Peyer's patch (tissue), 4 donors: ENCODE data around the gene UPF2. TPM values are rescaled to one million over a fixed set of nuclear protein-coding genes. Genes with fewer than 3 reads are reported as not detected.

Experiments
- DNase-seq, 3 donors: peaks; one replicate each; pipeline ENCODE4 v3.0.0-alpha.2; 2017 to 2019
- H3K27ac ChIP-seq, 4 donors: fragments of 200-600 bp; sonication (generic); one replicate each; pipeline ENCODE4 v1.5.1; 2016 to 2019
- H3K27me3 ChIP-seq, 2 donors: fragments of 200-600 bp; sonication (generic); one replicate each; pipeline ENCODE4 v1.5.1; 2019
- H3K36me3 ChIP-seq, 3 donors: fragments of 200-600 bp; sonication (generic); one replicate each; pipeline ENCODE4 v1.5.1; 2016 to 2019
- H3K4me1 ChIP-seq, 4 donors: fragments of 200-600 bp; sonication (generic); one replicate each; pipeline ENCODE4 v1.5.1; 2016 to 2019
- H3K4me3 ChIP-seq, 4 donors: fragments of 200-600 bp; sonication (generic); 1 replicate in 3 of 4; 2 replicates in 1 of 4; pipeline ENCODE4 v1.5.1; 2016 to 2019; ENCODE audit warnings: mild to moderate bottlenecking in 1 of 4
- H3K9me3 ChIP-seq, 4 donors: fragments of 200-600 bp; sonication (generic); one replicate each; pipeline ENCODE4 v1.5.1; 2016 to 2019; ENCODE audit warnings: mild to moderate bottlenecking in 1 of 4
- CTCF ChIP-seq, 6 experiments: fragments of 450-650 bp in 4 of 6; fragments of 200-600 bp in 2 of 6; sonication (generic) in 1 of 6; IDR thresholded peaks; one replicate each; pipeline ENCODE4 v1.5.1; 2017 to 2019; ENCODE audit warnings: antibody characterized with exemption in 6 of 6, mild to moderate bottlenecking in 3 of 6, moderate library complexity in 1 of 6
- POLR2A ChIP-seq, 2 donors: fragments of 450-650 bp; IDR thresholded peaks; one replicate each; pipeline ENCODE4 v1.5.1; 2017; ENCODE audit warnings: antibody characterized with exemption in 2 of 2, mild to moderate bottlenecking in 2 of 2, moderate library complexity in 2 of 2
- total RNA-seq, 4 donors: library from RNA; depleted of rRNA; stranded (reverse); fragments of >200 nt; gene quantifications; one replicate each; pipeline ENCODE4 v1.1.0, GENCODE V29; 2016

Gene UPF2
- 10 to 100 TPM; 12.6 to 56.1 (median 21.0) TPM for total RNA-seq

- Histone ChIP-seq H3K4me1 (peaks cover 0 to 17% (median 9%) of the 10 kb centered on the region in 4 donors), H3K27ac (peak within 1 kb of the TSS; percentile 92 to 98 (median 96)), H3K36me3 (no peaks in the 10 kb centered on the region), H3K9me3 (no peaks in the 10 kb centered on the region), H3K4me3 (peak within 1 kb of the TSS; percentile 72 to 98 (median 86)), H3K27me3 (no peaks in the 10 kb centered on the region)
- no peak for TF ChIP-seq POLR2A (IDR thresholded peaks at IDR 0.05)
- peak in 3 of 6 experiments; percentile 12 to 35 (median 23) for TF ChIP-seq CTCF (IDR thresholded peaks at IDR 0.05)
- DNase-seq, result peak; percentile 95 to 99 (median 98)
Observed at GRCh38 chr10:12042797-12043651, at the start of gene UPF2. Gene UPF2 (minus strand): TSS chr10:12042809. CDS start chr10:12035423, 7,386 bp downstream.

GRCh38 chr10:12091421-12091820 lies 48.8 kb upstream of the UPF2 start:
- no peak overlapping the region for H3K4me3 ChIP-seq
- no peak for TF ChIP-seq POLR2A (IDR thresholded peaks at IDR 0.05)
- no peak for TF ChIP-seq CTCF (IDR thresholded peaks at IDR 0.05)
- DNase-seq, result no peak
- peaks cover 0 to 70% (median 0%) of the 10 kb centered on the region in 3 donors for H3K36me3 ChIP-seq
- H3K9me3 ChIP-seq, result no peaks in the 10 kb centered on the region
- H3K27me3 ChIP-seq, result no peaks in the 10 kb centered on the region
- H3K4me1 ChIP-seq, result no peaks in the 10 kb centered on the region
- H3K27ac ChIP-seq, result no peak overlapping the region

- H3K4me1 ChIP-seq, result no peaks in the 10 kb centered on the region
- H3K9me3 ChIP-seq, result no peaks in the 10 kb centered on the region
- H3K27me3 ChIP-seq, result no peaks in the 10 kb centered on the region
- no peak overlapping the region for H3K27ac ChIP-seq
- H3K36me3 ChIP-seq, result peaks cover 0 to 76% (median 0%) of the 10 kb centered on the region in 3 donors
- TF ChIP-seq CTCF (IDR thresholded peaks at IDR 0.05) (no peak), POLR2A (IDR thresholded peaks at IDR 0.05) (no peak)
- no peak for DNase-seq
- no peak overlapping the region for H3K4me3 ChIP-seq
Observed at GRCh38 chr10:12088919-12089318, 46.3 kb upstream of the UPF2 start.

GRCh38 chr10:12081879-12082557 lies 39.4 kb upstream of the UPF2 start:
- no peak overlapping the region for H3K27ac ChIP-seq
- no peak for TF ChIP-seq POLR2A (IDR thresholded peaks at IDR 0.05)
- no peak for TF ChIP-seq CTCF (IDR thresholded peaks at IDR 0.05)
- no peak for DNase-seq
- no peaks in the 10 kb centered on the region for H3K27me3 ChIP-seq
- no peaks in the 10 kb centered on the region for H3K4me1 ChIP-seq
- peaks cover 0 to 39% (median 0%) of the 10 kb centered on the region in 3 donors for H3K36me3 ChIP-seq
- no peak overlapping the region for H3K4me3 ChIP-seq
- H3K9me3 ChIP-seq, result no peaks in the 10 kb centered on the region

GRCh38 chr10:12081470-12081869 lies 38.9 kb upstream of the UPF2 start:
- no peak for DNase-seq
- peaks cover 0 to 33% (median 0%) of the 10 kb centered on the region in 3 donors for H3K36me3 ChIP-seq

More at GRCh38 chr10:12081470-12081869, 38.9 kb upstream of the UPF2 start:
- Histone ChIP-seq H3K27me3 (no peaks in the 10 kb centered on the region), H3K27ac (no peak overlapping the region), H3K9me3 (no peaks in the 10 kb centered on the region), H3K4me3 (no peak overlapping the region), H3K4me1 (no peaks in the 10 kb centered on the region)
- TF ChIP-seq CTCF (IDR thresholded peaks at IDR 0.05) (no peak), POLR2A (IDR thresholded peaks at IDR 0.05) (no peak)
